ENCODE results near the gene PEX11A. TPM values are rescaled to one million over a fixed set of nuclear protein-coding genes. Genes with fewer than 3 reads are reported as not detected.

Gene PEX11A
- total RNA-seq, 1 donor from 2014 or later = 34.2 TPM

- DNase-seq (ENCODE audit: low spot score in 2 of 2) = no peak
- H3K4me3 ChIP-seq = no peak overlapping the region
- H3K27ac ChIP-seq = peak overlapping the region in 1 of 2 donors; percentile 21
Observed at GRCh38 chr15:89728254-89728653, 37.7 kb upstream of the PEX11A start.

GRCh38 chr15:89725064-89725463 is 34.5 kb upstream of the PEX11A start:
- DNase-seq (ENCODE audit: low spot score in 2 of 2) = no peak
- no peak for TF ChIP-seq CTCF (IDR thresholded peaks at IDR 0.05)
- Histone ChIP-seq H3K27me3 (no peaks in the 10 kb centered on the region), H3K4me1 (no peaks in the 10 kb centered on the region), H3K36me3 (no peaks in the 10 kb centered on the region), H3K27ac (no peak overlapping the region), H3K9me3 (no peaks in the 10 kb centered on the region), H3K4me3 (no peak overlapping the region)
- intact Hi-C loops (cut with DNase I) = no loop called here

More at GRCh38 chr15:89728254-89728653, 37.7 kb upstream of the PEX11A start:
- Histone ChIP-seq H3K27me3 (no peaks in the 10 kb centered on the region), H3K4me1 (no peaks in the 10 kb centered on the region), H3K36me3 (no peaks in the 10 kb centered on the region), H3K9me3 (no peaks in the 10 kb centered on the region)
- intact Hi-C loops (cut with DNase I) = no loop called here
- no peak for TF ChIP-seq CTCF (IDR thresholded peaks at IDR 0.05)

DNA sequence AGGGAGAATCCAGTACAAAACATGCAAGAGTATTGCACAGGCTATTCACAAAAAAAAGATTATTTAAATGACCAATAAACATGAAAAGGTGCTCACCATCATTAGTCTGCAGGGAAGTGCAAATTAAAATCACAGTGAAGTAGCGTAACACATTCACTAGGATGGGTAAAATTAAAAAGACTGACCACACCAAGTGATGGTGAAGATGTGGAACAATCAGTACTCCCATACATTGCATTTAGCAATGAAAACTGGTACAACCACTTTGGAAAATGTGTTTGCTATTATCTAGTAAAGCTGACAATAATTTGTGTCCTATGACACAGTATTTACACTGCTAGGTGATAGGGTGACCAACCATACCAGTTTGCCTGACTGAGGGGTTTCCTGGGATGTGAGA is 34.1 kb upstream of the PEX11A start:
- Histone ChIP-seq H3K4me1 (no peaks in the 10 kb centered on the region), H3K27ac (no peak overlapping the region), H3K27me3 (no peaks in the 10 kb centered on the region), H3K4me3 (no peak overlapping the region), H3K36me3 (no peaks in the 10 kb centered on the region), H3K9me3 (no peaks in the 10 kb centered on the region)
- intact Hi-C loops (cut with DNase I) = no loop called here
- no peak for TF ChIP-seq CTCF (IDR thresholded peaks at IDR 0.05)
- DNase-seq (ENCODE audit: low spot score in 2 of 2) = no peak

DNA sequence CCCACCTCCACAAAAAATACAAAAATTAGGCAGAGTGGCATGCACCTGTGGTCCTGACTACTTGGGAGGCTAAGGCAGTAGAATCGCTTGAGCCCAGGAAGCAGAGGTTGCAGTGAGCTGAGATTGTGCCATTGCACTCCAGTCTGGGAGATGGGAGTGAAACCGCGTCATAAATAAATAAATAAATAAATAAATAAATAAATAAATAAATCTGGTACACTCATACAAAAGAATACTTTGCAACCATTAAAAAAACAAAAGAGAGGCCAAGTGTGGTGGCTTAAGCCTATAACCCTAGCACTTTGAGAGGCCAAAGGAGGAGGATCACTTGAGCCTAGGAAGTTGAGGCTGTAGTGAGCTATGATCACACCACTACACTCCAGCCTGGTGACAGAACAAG is 32.5 kb upstream of the PEX11A start:
- H3K9me3 ChIP-seq = no peaks in the 10 kb centered on the region
- H3K27ac ChIP-seq = no peak overlapping the region
- H3K4me3 ChIP-seq = no peak overlapping the region
- intact Hi-C loops (cut with DNase I) = no loop called here
- no peaks in the 10 kb centered on the region for H3K36me3 ChIP-seq
- no peak for DNase-seq (ENCODE audit: low spot score in 2 of 2)
- no peaks in the 10 kb centered on the region for H3K27me3 ChIP-seq
- H3K4me1 ChIP-seq = no peaks in the 10 kb centered on the region
- TF ChIP-seq CTCF (IDR thresholded peaks at IDR 0.05) = no peak

DNA sequence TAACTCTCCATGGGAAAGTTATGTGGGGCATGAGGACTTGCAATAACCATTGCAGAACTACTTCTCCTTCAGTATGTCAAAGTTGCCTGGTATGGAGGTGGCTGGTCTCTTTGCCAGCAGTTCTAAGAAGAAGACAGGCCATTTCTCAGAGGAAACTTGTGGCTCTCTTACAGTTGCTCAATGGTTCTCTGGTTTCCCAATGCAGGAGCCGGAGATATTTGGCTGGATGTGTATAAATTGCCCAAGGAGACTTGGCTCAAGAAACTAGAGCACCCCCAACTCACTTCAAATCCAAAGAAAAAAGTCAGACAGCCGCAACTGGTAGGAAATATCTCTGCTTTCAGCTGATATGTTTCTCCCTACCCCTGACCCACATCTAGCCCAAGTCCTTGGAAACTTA is 24.2 kb upstream of the PEX11A start:
- H3K27ac ChIP-seq = no peak overlapping the region
- TF ChIP-seq CTCF (IDR thresholded peaks at IDR 0.05) = no peak
- no peak for DNase-seq (ENCODE audit: low spot score in 2 of 2)
- intact Hi-C loops (cut with DNase I) = no loop called here
- no peaks in the 10 kb centered on the region for H3K4me1 ChIP-seq
- no peaks in the 10 kb centered on the region for H3K36me3 ChIP-seq
- no peak overlapping the region for H3K4me3 ChIP-seq
- H3K27me3 ChIP-seq = no peaks in the 10 kb centered on the region
- H3K9me3 ChIP-seq = no peaks in the 10 kb centered on the region

DNA sequence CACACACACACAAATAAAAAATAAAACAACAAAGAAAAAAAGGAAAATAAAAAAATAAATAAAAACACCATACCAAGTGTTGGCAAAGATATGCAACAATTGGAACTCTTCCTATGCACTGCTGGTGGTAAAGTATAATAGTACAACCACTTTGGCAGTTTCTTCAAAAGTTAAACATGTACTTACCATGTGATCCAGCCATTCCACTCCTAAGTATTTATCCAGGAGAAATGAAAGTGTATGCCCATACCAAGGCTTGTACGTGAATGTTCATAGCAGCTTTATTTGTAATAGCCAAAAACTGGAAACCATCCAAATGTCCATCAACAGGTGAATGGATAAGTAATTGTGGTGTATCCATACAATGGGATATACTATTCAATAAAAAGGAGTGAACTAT is 17.0 kb upstream of the PEX11A start:
- no peaks in the 10 kb centered on the region for H3K9me3 ChIP-seq
- TF ChIP-seq CTCF (IDR thresholded peaks at IDR 0.05) = no peak
- no peak overlapping the region for H3K4me3 ChIP-seq
- H3K36me3 ChIP-seq = no peaks in the 10 kb centered on the region
- intact Hi-C loops (cut with DNase I) = no loop called here
- H3K27me3 ChIP-seq = no peaks in the 10 kb centered on the region
- H3K27ac ChIP-seq = no peak overlapping the region
- peaks cover 0 to 10% of the 10 kb centered on the region in 2 donors for H3K4me1 ChIP-seq
- DNase-seq (ENCODE audit: low spot score in 2 of 2) = no peak

All from ascending aorta (tissue), 2 donors.